ENCODE results near the gene CREBL2.

- TF ChIP-seq, protein P1, sequence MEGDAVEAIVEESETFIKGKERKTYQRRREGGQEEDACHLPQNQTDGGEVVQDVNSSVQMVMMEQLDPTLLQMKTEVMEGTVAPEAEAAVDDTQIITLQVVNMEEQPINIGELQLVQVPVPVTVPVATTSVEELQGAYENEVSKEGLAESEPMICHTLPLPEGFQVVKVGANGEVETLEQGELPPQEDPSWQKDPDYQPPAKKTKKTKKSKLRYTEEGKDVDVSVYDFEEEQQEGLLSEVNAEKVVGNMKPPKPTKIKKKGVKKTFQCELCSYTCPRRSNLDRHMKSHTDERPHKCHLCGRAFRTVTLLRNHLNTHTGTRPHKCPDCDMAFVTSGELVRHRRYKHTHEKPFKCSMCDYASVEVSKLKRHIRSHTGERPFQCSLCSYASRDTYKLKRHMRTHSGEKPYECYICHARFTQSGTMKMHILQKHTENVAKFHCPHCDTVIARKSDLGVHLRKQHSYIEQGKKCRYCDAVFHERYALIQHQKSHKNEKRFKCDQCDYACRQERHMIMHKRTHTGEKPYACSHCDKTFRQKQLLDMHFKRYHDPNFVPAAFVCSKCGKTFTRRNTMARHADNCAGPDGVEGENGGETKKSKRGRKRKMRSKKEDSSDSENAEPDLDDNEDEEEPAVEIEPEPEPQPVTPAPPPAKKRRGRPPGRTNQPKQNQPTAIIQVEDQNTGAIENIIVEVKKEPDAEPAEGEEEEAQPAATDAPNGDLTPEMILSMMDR (IDR thresholded peaks at IDR 0.05), result no peak
- TF ChIP-seq EZH2 (IDR thresholded peaks at IDR 0.05; ENCODE audit: borderline replicate concordance, insufficient read depth, low read depth, low read length, poor library complexity, severe bottlenecking), result no peak
Observed at GRCh38 chr12:12676605-12677004, 64.9 kb downstream of the CREBL2 start.
